H9 (cell line): ENCODE measurements around the gene PES1. TPM values are rescaled to one million over a fixed set of nuclear protein-coding genes. Genes with fewer than 3 reads are reported as not detected.

Experiments used
- DNase-seq: peaks from one replicate; pipeline ENCODE4 v3.0.0-alpha.2; 2017
- H2AFZ ChIP-seq: one replicate; pipeline ENCODE4 v1.6.1; 2013; ENCODE audit warnings: mild to moderate bottlenecking, low read length, control low read depth, moderate library complexity
- H2AK5ac ChIP-seq: 2 replicates; pipeline ENCODE4 v1.6.1; 2013; ENCODE audit warnings: low read length, control low read depth, mixed read lengths; ENCODE audit not compliant: insufficient read length
- H2BK120ac ChIP-seq: one replicate; pipeline ENCODE4 v1.6.1; 2013; ENCODE audit warnings: low read depth, mild to moderate bottlenecking, low read length, control low read depth, inconsistent platforms; ENCODE audit not compliant: poor library complexity, severe bottlenecking
- H2BK12ac ChIP-seq: 2 replicates; pipeline ENCODE4 v1.6.1; 2013; ENCODE audit warnings: low read length, control low read depth, mixed read lengths, low read depth; ENCODE audit not compliant: insufficient read length
- H2BK15ac ChIP-seq: 2 replicates; pipeline ENCODE4 v1.6.1; 2013; ENCODE audit warnings: low read depth, low read length, control low read depth
- H2BK20ac ChIP-seq: one replicate; pipeline ENCODE4 v1.6.1; 2013; ENCODE audit warnings: low read depth, mild to moderate bottlenecking, low read length, control low read depth, inconsistent platforms; ENCODE audit not compliant: poor library complexity, severe bottlenecking
- H2BK5ac ChIP-seq: 2 replicates; pipeline ENCODE4 v1.6.1; 2013; ENCODE audit warnings: low read length, control low read depth, mixed read lengths; ENCODE audit not compliant: insufficient read length
- H3K14ac ChIP-seq: 2 replicates; pipeline ENCODE4 v1.6.1; 2013; ENCODE audit warnings: low read length, control low read depth; ENCODE audit not compliant: insufficient read depth
- H3K18ac ChIP-seq: 2 replicates; pipeline ENCODE4 v1.6.1; 2013; ENCODE audit warnings: low read depth, mild to moderate bottlenecking, mixed read lengths, low read length, control low read depth; ENCODE audit not compliant: insufficient read length
- H3K23ac ChIP-seq: 2 replicates; pipeline ENCODE4 v1.6.1; 2013; ENCODE audit warnings: low read length, control low read depth, mixed read lengths, low read depth; ENCODE audit not compliant: insufficient read length
- H3K23me2 ChIP-seq: 2 replicates; pipeline ENCODE4 v1.6.1; 2013; ENCODE audit warnings: low read depth, mild to moderate bottlenecking, mixed read lengths, low read length, control low read depth; ENCODE audit not compliant: insufficient read length, poor library complexity, severe bottlenecking
- H3K27ac ChIP-seq: 2 replicates; pipeline ENCODE4 v1.5.1; 2013; ENCODE audit warnings: low read length, control low read depth, mixed read lengths, low read depth; ENCODE audit not compliant: insufficient read length
- H3K27me3 ChIP-seq: 2 replicates; pipeline ENCODE4 v1.6.1; 2013; ENCODE audit warnings: low read length, control low read depth, inconsistent platforms; ENCODE audit not compliant: insufficient read depth
- H3K4ac ChIP-seq: 2 replicates; pipeline ENCODE4 v1.6.1; 2013; ENCODE audit warnings: low read depth, mild to moderate bottlenecking, control low read depth, inconsistent platforms, low read length, moderate library complexity
- H3K4me1 ChIP-seq: 2 replicates; pipeline ENCODE4 v1.6.1; 2013; ENCODE audit warnings: low read length, control low read depth, inconsistent platforms; ENCODE audit not compliant: insufficient read depth
- H3K4me2 ChIP-seq: 2 replicates; pipeline ENCODE4 v1.6.1; 2013; ENCODE audit warnings: low read length, control low read depth, mixed read lengths; ENCODE audit not compliant: insufficient read length, insufficient read depth
- H3K56ac ChIP-seq: 2 replicates; pipeline ENCODE4 v1.6.1; 2013; ENCODE audit warnings: low read depth, mild to moderate bottlenecking, mixed read lengths, low read length, control low read depth; ENCODE audit not compliant: insufficient read length
- H3K79me1 ChIP-seq: 2 replicates; pipeline ENCODE4 v1.6.1; 2013; ENCODE audit warnings: low read depth, mild to moderate bottlenecking, moderate library complexity, low read length, control low read depth, inconsistent platforms; ENCODE audit not compliant: insufficient read depth, poor library complexity, severe bottlenecking
- H3K79me2 ChIP-seq: 2 replicates; pipeline ENCODE4 v1.6.1; 2013; ENCODE audit warnings: low read length, control low read depth, inconsistent platforms; ENCODE audit not compliant: insufficient read depth
- H3K9ac ChIP-seq: 2 replicates; pipeline ENCODE4 v1.6.1; 2013; ENCODE audit warnings: low read length, control low read depth, mixed read lengths; ENCODE audit not compliant: insufficient read length; ENCODE audit errors: extremely low read depth
- H3K9me3 ChIP-seq: one replicate; pipeline ENCODE4 v1.6.1; 2013; ENCODE audit warnings: low read depth, low read length, inconsistent platforms; ENCODE audit not compliant: control insufficient read depth
- H3T11ph ChIP-seq: one replicate; pipeline ENCODE4 v1.6.1; 2013; ENCODE audit warnings: mild to moderate bottlenecking, low read length, control low read depth, inconsistent platforms
- H4K20me1 ChIP-seq: one replicate; pipeline ENCODE4 v1.6.1; 2013; ENCODE audit not compliant: control insufficient read depth, insufficient read length, insufficient read depth
- H4K5ac ChIP-seq: 2 replicates; pipeline ENCODE4 v1.6.1; 2013; ENCODE audit warnings: low read depth, mild to moderate bottlenecking, mixed read lengths, low read length, control low read depth; ENCODE audit not compliant: insufficient read length
- H4K8ac ChIP-seq: replicated peaks from 2 replicates; pipeline ENCODE4 v1.6.1; 2013; ENCODE audit warnings: low read length, control low read depth, mixed read lengths, low read depth; ENCODE audit not compliant: insufficient read length
- H4K91ac ChIP-seq: 2 replicates; pipeline ENCODE4 v1.6.1; 2013; ENCODE audit warnings: low read depth, mild to moderate bottlenecking, moderate library complexity, mixed read lengths, low read length, control low read depth; ENCODE audit not compliant: insufficient read length
- H3K27ac Mint-ChIP-seq, 3 experiments: 2 replicates in 2 of 3; 3 replicates in 1 of 3; pipeline ENCODE4 v1.8.0; 2020 to 2021; ENCODE audit warnings: mixed read lengths in 3 of 3, mild to moderate bottlenecking in 1 of 3, moderate library complexity in 1 of 3
- H3K27me3 Mint-ChIP-seq: 2 replicates; pipeline ENCODE4 v1.8.0; 2021; ENCODE audit warnings: low read depth, mild to moderate bottlenecking, moderate library complexity, mixed read lengths
- H3K36me3 Mint-ChIP-seq, 3 experiments: 2 replicates in 2 of 3; 3 replicates in 1 of 3; pipeline ENCODE4 v1.8.0; 2020 to 2021; ENCODE audit warnings: low read depth in 3 of 3, mixed read lengths in 3 of 3; ENCODE audit not compliant: insufficient read depth in 1 of 3
- H3K4me1 Mint-ChIP-seq, 2 experiments: 2 replicates each; pipeline ENCODE4 v1.8.0; 2020; ENCODE audit warnings: mixed read lengths in 2 of 2
- H3K4me3 Mint-ChIP-seq, 2 experiments: 2 replicates in 1 of 2; 3 replicates in 1 of 2; pipeline ENCODE4 v1.8.0; 2020 to 2021; ENCODE audit warnings: mild to moderate bottlenecking in 2 of 2, mixed read lengths in 2 of 2, moderate library complexity in 1 of 2
- H3K9me3 Mint-ChIP-seq, 2 experiments: 2 replicates in 1 of 2; 3 replicates in 1 of 2; pipeline ENCODE4 v1.8.0; 2020; ENCODE audit warnings: mild to moderate bottlenecking in 2 of 2, mixed read lengths in 2 of 2, moderate library complexity in 1 of 2
- WGBS: extraction: QIAGEN DNeasy Blood & Tissue Kit; methylation state at CpG from one replicate; pipeline ENCODE4 v1.1.7; 2013; ENCODE audit warnings: missing lambda C conversion rate, low lambda C conversion rate, mixed read lengths; ENCODE audit not compliant: insufficient read length; ENCODE audit errors: extremely low coverage; 5-methylcytosine and 5-hydroxymethylcytosine counted together
- total RNA-seq: library from RNA; stranded (reverse); gene quantifications from 2 replicates; pipeline ENCODE4 v1.2.1, GENCODE V29; 2021
- TF ChIP-seq, protein P1 (sequence below): fragments of 200-600 bp; sonication (generic); conservative IDR thresholded peaks from 3 replicates; pipeline ENCODE4 v1.8.0; 2021; ENCODE audit warnings: antibody characterized with exemption, mild to moderate bottlenecking

Gene PES1
- total RNA-seq, 1 experiment from 2014 or later = 133 TPM

DNA sequence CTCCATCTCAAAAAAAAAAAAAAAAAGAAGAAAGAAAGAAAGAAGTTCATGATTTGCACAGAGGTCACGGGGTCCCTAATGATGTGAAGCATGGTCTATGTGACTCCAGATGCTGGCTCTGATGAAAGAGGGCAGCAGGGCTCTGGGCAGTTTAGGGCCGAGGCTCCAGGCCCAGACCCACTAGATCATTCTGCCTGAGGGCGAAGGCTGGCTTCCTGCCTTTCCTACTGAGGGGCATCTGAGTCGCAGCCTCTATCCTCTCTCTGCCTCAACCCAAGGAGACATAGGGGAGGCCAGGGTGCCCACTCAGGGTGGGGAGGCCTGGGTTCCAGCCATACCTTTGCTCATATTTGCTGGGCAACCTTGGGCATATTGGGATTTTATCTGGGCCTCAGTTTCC, 48.7 kb upstream of the PES1 start:
- Histone ChIP-seq H4K8ac (no peak overlapping the region), H3K27me3 (no peaks in the 10 kb centered on the region; the same call in 1 of the 2 replicates), H2AK5ac (no peak overlapping the region), H3K23ac (no peak overlapping the region), H3K9me3 (no peaks in the 10 kb centered on the region), H3K56ac (no peak overlapping the region), H3K4me1 (no peaks in the 10 kb centered on the region), H3K9ac (no peak overlapping the region), H2BK120ac (no peak overlapping the region), H3K27ac (no peak overlapping the region), H2AFZ (no peak overlapping the region), H2BK20ac (no peak overlapping the region), H3K4me2 (no peak overlapping the region), H2BK15ac (no peak overlapping the region), H3K14ac (no peak overlapping the region), H3K79me1 (no peaks in the 10 kb centered on the region), H4K91ac (no peak overlapping the region), H3K23me2 (peaks cover 5% of the 10 kb centered on the region), H4K5ac (no peak overlapping the region), H3T11ph (no peak overlapping the region), H4K20me1 (no peaks in the 10 kb centered on the region), H3K4ac (no peak overlapping the region), H3K79me2 (no peaks in the 10 kb centered on the region), H2BK12ac (no peak overlapping the region), H3K18ac (no peak overlapping the region), H2BK5ac (no peak overlapping the region)
- Mint-ChIP-seq H3K36me3 (peaks cover 7 to 19% (median 17%) of the 10 kb centered on the region in 3 experiments; a peak in 6 of 7 replicates), H3K4me3 (no peak overlapping the region), H3K9me3 (peaks cover 4 to 5% of the 10 kb centered on the region in 2 experiments; a peak in 4 of 5 replicates), H3K4me1 (peaks cover 24 to 36% of the 10 kb centered on the region in 2 experiments), H3K27me3 (peaks cover 4% of the 10 kb centered on the region), H3K27ac (no peak overlapping the region)
- DNase-seq = no peak
- no CpG with 5 or more reads among the region's 4 CpGs for WGBS
- TF ChIP-seq, protein P1, sequence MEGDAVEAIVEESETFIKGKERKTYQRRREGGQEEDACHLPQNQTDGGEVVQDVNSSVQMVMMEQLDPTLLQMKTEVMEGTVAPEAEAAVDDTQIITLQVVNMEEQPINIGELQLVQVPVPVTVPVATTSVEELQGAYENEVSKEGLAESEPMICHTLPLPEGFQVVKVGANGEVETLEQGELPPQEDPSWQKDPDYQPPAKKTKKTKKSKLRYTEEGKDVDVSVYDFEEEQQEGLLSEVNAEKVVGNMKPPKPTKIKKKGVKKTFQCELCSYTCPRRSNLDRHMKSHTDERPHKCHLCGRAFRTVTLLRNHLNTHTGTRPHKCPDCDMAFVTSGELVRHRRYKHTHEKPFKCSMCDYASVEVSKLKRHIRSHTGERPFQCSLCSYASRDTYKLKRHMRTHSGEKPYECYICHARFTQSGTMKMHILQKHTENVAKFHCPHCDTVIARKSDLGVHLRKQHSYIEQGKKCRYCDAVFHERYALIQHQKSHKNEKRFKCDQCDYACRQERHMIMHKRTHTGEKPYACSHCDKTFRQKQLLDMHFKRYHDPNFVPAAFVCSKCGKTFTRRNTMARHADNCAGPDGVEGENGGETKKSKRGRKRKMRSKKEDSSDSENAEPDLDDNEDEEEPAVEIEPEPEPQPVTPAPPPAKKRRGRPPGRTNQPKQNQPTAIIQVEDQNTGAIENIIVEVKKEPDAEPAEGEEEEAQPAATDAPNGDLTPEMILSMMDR = no peak
